GM12865 (cell line): Measurements from ENCODE around the gene CABCOCO1.

Experiments used
- DNase-seq: peaks from one replicate; pipeline ENCODE4 v3.0.0; 2010; ENCODE audit warnings: low read depth
- H3K4me3 ChIP-seq: 2 replicates; pipeline ENCODE4 v1.5.1; 2011; ENCODE audit warnings: mild to moderate bottlenecking, low read depth, low read length, control low read depth
- TF ChIP-seq, protein P1 (sequence below): IDR thresholded peaks from 2 replicates; pipeline ENCODE4 v1.5.1; 2011; ENCODE audit warnings: low read length, control low read depth, low read depth, inconsistent platforms; ENCODE audit not compliant: insufficient read depth; ENCODE audit errors: missing control alignments

Gene CABCOCO1

DNA sequence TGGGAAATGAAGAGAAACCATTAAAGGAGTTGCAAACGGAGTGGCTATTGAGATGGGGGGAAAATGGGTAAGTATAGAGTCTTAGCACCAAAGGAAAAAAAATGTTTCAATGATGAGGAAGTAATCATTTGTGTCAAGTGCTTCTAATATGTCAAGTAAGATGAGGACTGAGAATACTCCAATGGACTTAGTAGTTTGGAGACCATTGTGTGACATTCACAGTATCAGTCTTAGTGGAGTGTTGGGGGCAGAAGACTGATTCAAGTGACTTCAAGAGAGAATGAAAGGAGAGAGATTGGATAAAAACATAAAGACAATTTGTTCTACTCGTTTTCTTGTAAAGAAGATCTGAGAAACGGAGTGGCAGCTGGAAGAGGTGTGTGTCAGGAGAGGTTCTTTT, 150.2 kb downstream of the CABCOCO1 start:
- TF ChIP-seq, protein P1, sequence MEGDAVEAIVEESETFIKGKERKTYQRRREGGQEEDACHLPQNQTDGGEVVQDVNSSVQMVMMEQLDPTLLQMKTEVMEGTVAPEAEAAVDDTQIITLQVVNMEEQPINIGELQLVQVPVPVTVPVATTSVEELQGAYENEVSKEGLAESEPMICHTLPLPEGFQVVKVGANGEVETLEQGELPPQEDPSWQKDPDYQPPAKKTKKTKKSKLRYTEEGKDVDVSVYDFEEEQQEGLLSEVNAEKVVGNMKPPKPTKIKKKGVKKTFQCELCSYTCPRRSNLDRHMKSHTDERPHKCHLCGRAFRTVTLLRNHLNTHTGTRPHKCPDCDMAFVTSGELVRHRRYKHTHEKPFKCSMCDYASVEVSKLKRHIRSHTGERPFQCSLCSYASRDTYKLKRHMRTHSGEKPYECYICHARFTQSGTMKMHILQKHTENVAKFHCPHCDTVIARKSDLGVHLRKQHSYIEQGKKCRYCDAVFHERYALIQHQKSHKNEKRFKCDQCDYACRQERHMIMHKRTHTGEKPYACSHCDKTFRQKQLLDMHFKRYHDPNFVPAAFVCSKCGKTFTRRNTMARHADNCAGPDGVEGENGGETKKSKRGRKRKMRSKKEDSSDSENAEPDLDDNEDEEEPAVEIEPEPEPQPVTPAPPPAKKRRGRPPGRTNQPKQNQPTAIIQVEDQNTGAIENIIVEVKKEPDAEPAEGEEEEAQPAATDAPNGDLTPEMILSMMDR, result no peak
- no peak overlapping the region for H3K4me3 ChIP-seq
- no peak for DNase-seq

DNA sequence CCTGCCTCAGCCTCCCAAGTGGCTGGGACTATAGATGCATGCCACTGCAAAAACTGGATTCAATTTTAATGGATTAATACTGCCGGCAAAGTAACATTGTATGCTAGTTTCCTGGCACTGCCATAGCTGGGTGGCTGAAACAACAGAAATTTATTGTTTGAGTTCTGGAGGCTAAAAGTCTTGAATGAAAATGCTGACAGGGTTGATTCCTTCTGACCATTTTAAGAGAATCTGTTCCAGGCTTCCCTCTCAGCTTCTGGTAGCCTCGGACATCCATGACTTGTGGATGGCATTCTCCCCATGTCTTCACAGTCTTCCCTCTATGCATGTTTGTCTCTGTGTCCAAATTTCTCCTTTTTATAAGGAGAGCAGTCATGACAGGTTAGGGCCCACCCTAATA, 151.4 kb downstream of the CABCOCO1 start:
- no peak overlapping the region for H3K4me3 ChIP-seq
- TF ChIP-seq, protein P1, result no peak
- no peak for DNase-seq

- TF ChIP-seq, protein P1, result no peak
- no peak overlapping the region for H3K4me3 ChIP-seq
- DNase-seq, result no peak
These were observed 152.8 kb downstream of the CABCOCO1 start for GRCh38 chr10:61815496-61815895.
